NK-92 treated with Interleukin-12 subunit alpha and Interleukin-12 subunit beta, amount 100 ng/mL, for 24 hours (cell line): Measurements from ENCODE around the gene MAGEB17.

Experiments used
- DNase-seq: peaks from one replicate; lab custom pipeline; 2025; lab: John Stamatoyannopoulos, UW

The MAGEB17 gene

GRCh38 chrX:16210061-16210460 lies 42.8 kb downstream of the MAGEB17 start:
- DNase-seq, result no peak

- no peak for DNase-seq
Measured at GRCh38 chrX:16212024-16212423, 44.7 kb downstream of the MAGEB17 start.

GRCh38 chrX:16212436-16212835 lies 45.2 kb downstream of the MAGEB17 start:
- DNase-seq, result no peak

GRCh38 chrX:16213961-16214360 lies 46.7 kb downstream of the MAGEB17 start:
- no peak for DNase-seq

- no peak for DNase-seq
Measured at GRCh38 chrX:16215660-16216059, 48.4 kb downstream of the MAGEB17 start.
